ENCODE measurements around the gene SULT1E1. TPM values are rescaled to one million over a fixed set of nuclear protein-coding genes. Genes with fewer than 3 reads are reported as not detected.
A peak's percentile ranks its signal among the peaks of the same experiment; 100 is the strongest.

Gene SULT1E1
- total RNA-seq, 2 experiments from 2014 or later = not detected

DNA sequence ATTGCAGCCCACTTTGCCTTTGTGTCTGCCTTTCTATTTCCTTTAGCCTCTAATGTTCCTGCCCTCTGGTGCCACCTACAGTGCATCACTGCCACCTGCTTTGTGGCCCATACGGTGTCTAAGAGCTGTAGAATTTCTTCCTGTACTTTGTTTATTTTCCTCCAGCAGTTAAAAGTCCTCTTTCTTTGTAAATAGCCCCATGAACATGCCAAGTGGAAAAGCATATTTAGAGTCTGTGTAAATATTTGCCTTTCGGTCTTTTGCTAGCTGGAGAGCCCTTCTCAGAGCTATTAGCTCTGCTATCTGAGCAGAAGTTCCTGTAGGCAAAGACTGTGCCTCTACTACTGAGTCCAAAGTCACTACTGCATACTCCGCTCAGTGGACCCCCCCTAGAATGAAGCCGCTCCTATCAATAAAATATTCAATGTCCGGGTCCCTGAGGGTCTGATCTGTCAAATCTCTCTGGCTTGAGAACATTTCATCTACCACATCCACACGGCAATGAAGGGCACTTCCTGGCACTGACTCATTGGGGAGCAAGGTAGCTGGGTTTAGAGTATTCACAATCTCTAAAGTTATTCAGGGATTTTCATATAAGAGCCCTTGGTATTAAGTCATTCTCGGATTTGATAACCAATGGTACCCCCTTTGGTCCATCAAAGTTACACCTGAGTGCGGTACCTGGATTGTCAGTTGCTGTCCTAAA lies 36.3 kb downstream of the SULT1E1 start:
- no peak overlapping the region for H3K27ac Mint-ChIP-seq
- CTCF ChIA-PET = interaction anchor here (0.6 to 2.2 kb wide), 22 partner anchors 8 to 360 kb away, joined by 3 to 20 read pairs (median 4); partner anchors contain the start of gene SULT1B1
- H3K36me3 Mint-ChIP-seq (ENCODE audit: low read depth) = no peaks in the 10 kb centered on the region
- H3K9me3 Mint-ChIP-seq = peaks cover 2% of the 10 kb centered on the region
- peaks cover 6% of the 10 kb centered on the region for H3K4me1 Mint-ChIP-seq (ENCODE audit: low read depth)
- POLR2A ChIA-PET = no interaction called here
- ATAC-seq (peak; percentile 88), DNase-seq (peak; percentile 70)
- TF ChIP-seq, protein P1, sequence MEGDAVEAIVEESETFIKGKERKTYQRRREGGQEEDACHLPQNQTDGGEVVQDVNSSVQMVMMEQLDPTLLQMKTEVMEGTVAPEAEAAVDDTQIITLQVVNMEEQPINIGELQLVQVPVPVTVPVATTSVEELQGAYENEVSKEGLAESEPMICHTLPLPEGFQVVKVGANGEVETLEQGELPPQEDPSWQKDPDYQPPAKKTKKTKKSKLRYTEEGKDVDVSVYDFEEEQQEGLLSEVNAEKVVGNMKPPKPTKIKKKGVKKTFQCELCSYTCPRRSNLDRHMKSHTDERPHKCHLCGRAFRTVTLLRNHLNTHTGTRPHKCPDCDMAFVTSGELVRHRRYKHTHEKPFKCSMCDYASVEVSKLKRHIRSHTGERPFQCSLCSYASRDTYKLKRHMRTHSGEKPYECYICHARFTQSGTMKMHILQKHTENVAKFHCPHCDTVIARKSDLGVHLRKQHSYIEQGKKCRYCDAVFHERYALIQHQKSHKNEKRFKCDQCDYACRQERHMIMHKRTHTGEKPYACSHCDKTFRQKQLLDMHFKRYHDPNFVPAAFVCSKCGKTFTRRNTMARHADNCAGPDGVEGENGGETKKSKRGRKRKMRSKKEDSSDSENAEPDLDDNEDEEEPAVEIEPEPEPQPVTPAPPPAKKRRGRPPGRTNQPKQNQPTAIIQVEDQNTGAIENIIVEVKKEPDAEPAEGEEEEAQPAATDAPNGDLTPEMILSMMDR (IDR thresholded peaks at IDR 0.05) = peak; percentile 66
- H3K4me3 Mint-ChIP-seq = no peak overlapping the region
- no peaks in the 10 kb centered on the region for H3K27me3 Mint-ChIP-seq
- intact Hi-C loops (cut with micrococcal nuclease) = loop anchor here (1.0 kb wide), 1 partner anchor 134 kb away; no protein-coding TSS in a partner anchor

- Mint-ChIP-seq H3K9me3 (peaks cover 2% of the 10 kb centered on the region), H3K4me1 (ENCODE audit: low read depth) (peaks cover 6% of the 10 kb centered on the region), H3K27ac (no peak overlapping the region), H3K4me3 (no peak overlapping the region), H3K27me3 (no peaks in the 10 kb centered on the region), H3K36me3 (ENCODE audit: low read depth) (no peaks in the 10 kb centered on the region)
- CTCF ChIA-PET = interaction anchor here (0.9 to 2.2 kb wide), 13 partner anchors 9 to 137 kb away, joined by 3 to 20 read pairs (median 4); partner anchors contain the start of gene SULT1B1
- POLR2A ChIA-PET = no interaction called here
- DNase-seq (no peak), ATAC-seq (no peak)
- intact Hi-C loops (cut with micrococcal nuclease) = loop anchor here (1.0 kb wide), 1 partner anchor 134 kb away; no protein-coding TSS in a partner anchor
- TF ChIP-seq, protein P1 (IDR thresholded peaks at IDR 0.05) = no peak
Observed at GRCh38 chr4:69823048-69823447, 36.9 kb downstream of the SULT1E1 start.

DNA sequence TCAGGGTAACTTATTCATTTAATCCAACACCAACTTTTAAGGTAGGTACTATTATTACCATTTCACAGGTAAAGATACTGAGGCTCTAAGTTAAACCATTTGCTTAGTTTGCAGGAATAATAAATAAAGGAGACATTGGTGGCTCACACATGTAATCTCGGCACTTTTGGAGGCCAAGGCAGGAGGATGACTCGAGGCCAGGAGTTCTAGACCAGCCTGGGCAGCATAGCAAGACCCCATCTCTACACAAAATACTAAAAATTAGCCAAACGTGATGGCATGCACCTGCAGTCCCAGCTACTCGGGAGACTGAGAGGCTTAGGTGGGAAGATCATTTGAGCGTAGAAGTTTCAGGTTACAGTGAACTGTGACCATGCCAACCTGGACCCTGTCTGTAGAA lies 37.7 kb downstream of the SULT1E1 start:
- TF ChIP-seq, protein P1 (IDR thresholded peaks at IDR 0.05) = no peak
- Mint-ChIP-seq H3K4me3 (no peak overlapping the region), H3K4me1 (ENCODE audit: low read depth) (peaks cover 6% of the 10 kb centered on the region), H3K27ac (no peak overlapping the region), H3K36me3 (ENCODE audit: low read depth) (no peaks in the 10 kb centered on the region), H3K27me3 (no peaks in the 10 kb centered on the region), H3K9me3 (peaks cover 2% of the 10 kb centered on the region)
- no peak for ATAC-seq
- POLR2A ChIA-PET = no interaction called here
- intact Hi-C loops (cut with micrococcal nuclease) = no loop called here
- CTCF ChIA-PET = interaction anchor here (1.0 to 2.2 kb wide), 4 partner anchors 10 to 132 kb away, joined by 6 to 14 read pairs (median 6); no protein-coding TSS in a partner anchor
- DNase-seq = no peak

GRCh38 chr4:69818060-69818639 lies 41.8 kb downstream of the SULT1E1 start:
- Mint-ChIP-seq H3K9me3 (peaks cover 2% of the 10 kb centered on the region), H3K4me1 (ENCODE audit: low read depth) (no peaks in the 10 kb centered on the region), H3K27me3 (no peaks in the 10 kb centered on the region), H3K36me3 (ENCODE audit: low read depth) (no peaks in the 10 kb centered on the region), H3K4me3 (no peak overlapping the region), H3K27ac (no peak overlapping the region)
- CTCF ChIA-PET = no interaction called here
- POLR2A ChIA-PET = no interaction called here
- intact Hi-C loops (cut with micrococcal nuclease) = no loop called here
- TF ChIP-seq, protein P1 (IDR thresholded peaks at IDR 0.05) = no peak
- no peak for ATAC-seq
- DNase-seq = no peak

GRCh38 chr4:69816236-69816635 lies 43.7 kb downstream of the SULT1E1 start:
- H3K4me3 Mint-ChIP-seq = no peak overlapping the region
- CTCF ChIA-PET = no interaction called here
- no peak for ATAC-seq

More at GRCh38 chr4:69816236-69816635, 43.7 kb downstream of the SULT1E1 start:
- Mint-ChIP-seq H3K4me1 (ENCODE audit: low read depth) (no peaks in the 10 kb centered on the region), H3K27me3 (no peaks in the 10 kb centered on the region), H3K27ac (no peak overlapping the region), H3K9me3 (peaks cover 2% of the 10 kb centered on the region), H3K36me3 (ENCODE audit: low read depth) (no peaks in the 10 kb centered on the region)
- POLR2A ChIA-PET = no interaction called here
- DNase-seq = no peak
- TF ChIP-seq, protein P1 (IDR thresholded peaks at IDR 0.05) = no peak
- intact Hi-C loops (cut with micrococcal nuclease) = no loop called here
